Calu3 (cell line): ENCODE results near the gene KDSR. TPM values are rescaled to one million over a fixed set of nuclear protein-coding genes. Genes with fewer than 3 reads are reported as not detected.

Experiments
- BruUV-seq: library from RNA; stranded (reverse); fragments of 400-500 nt; replicated peaks from 2 replicates; lab custom pipeline; 2021; lab: Mats Ljungman, UMichigan
- CTCF ChIA-PET: fragments of 300-600 bp; sonication (Branson Sonifier 250); formaldehyde crosslinking; loops from one replicate; lab custom pipeline; 2022; ENCODE audit warnings: antibody characterized with exemption; lab: Charles Lee
- DNase-seq: peaks from one replicate; pipeline ENCODE4 v3.0.0; 2022
- H3K27ac Mint-ChIP-seq: one replicate; pipeline ENCODE4 v1.8.0; 2022; ENCODE audit warnings: mixed read lengths; ENCODE audit not compliant: unreplicated experiment
- H3K27me3 Mint-ChIP-seq: one replicate; pipeline ENCODE4 v1.8.0; 2022; ENCODE audit warnings: mixed read lengths; ENCODE audit not compliant: unreplicated experiment
- H3K36me3 Mint-ChIP-seq: one replicate; pipeline ENCODE4 v1.8.0; 2022; ENCODE audit warnings: mild to moderate bottlenecking, moderate library complexity, mixed read lengths; ENCODE audit not compliant: insufficient read depth, unreplicated experiment
- H3K4me1 Mint-ChIP-seq: one replicate; pipeline ENCODE4 v1.8.0; 2022; ENCODE audit warnings: mild to moderate bottlenecking, low read depth, mixed read lengths; ENCODE audit not compliant: unreplicated experiment
- H3K4me3 Mint-ChIP-seq: one replicate; pipeline ENCODE4 v1.8.0; 2022; ENCODE audit warnings: mild to moderate bottlenecking, low read depth, moderate library complexity, mixed read lengths; ENCODE audit not compliant: unreplicated experiment
- H3K9me3 Mint-ChIP-seq: one replicate; pipeline ENCODE4 v1.8.0; 2022; ENCODE audit warnings: low read depth, mixed read lengths; ENCODE audit not compliant: unreplicated experiment
- CTCF ChIP-seq: fragments of 200-600 bp; IDR thresholded peaks from one replicate; pipeline ENCODE4 v1.8.0; 2022; ENCODE audit warnings: antibody characterized with exemption; ENCODE audit not compliant: unreplicated experiment
- intact Hi-C: fragments of 100-400 bp; cut with micrococcal nuclease; formaldehyde crosslinking; loops from one replicate; pipeline ENCODE4 v1.10.0; 2022; ENCODE audit not compliant: unreplicated experiment
- total RNA-seq: library from RNA; stranded (reverse); gene quantifications from 2 replicates; pipeline ENCODE4 v1.2.3, GENCODE V29; 2022

The KDSR gene
- total RNA-seq, 1 experiment from 2014 or later = 53.3 TPM

- intact Hi-C loops = no loop called here
- H3K9me3 Mint-ChIP-seq = no peaks in the 10 kb centered on the region
- H3K36me3 Mint-ChIP-seq = peaks cover 21% of the 10 kb centered on the region
- CTCF ChIA-PET = no interaction called here
- no peak for DNase-seq
- no TSS peak for BruUV-seq
- no peaks in the 10 kb centered on the region for H3K27me3 Mint-ChIP-seq
- H3K4me1 Mint-ChIP-seq = no peaks in the 10 kb centered on the region
- no peak overlapping the region for H3K27ac Mint-ChIP-seq
- no peak for TF ChIP-seq CTCF
- no peak overlapping the region for H3K4me3 Mint-ChIP-seq
Measured at GRCh38 chr18:63387861-63388260, 20.9 kb upstream of the KDSR start.

GRCh38 chr18:63382843-63383242, 15.8 kb upstream of the KDSR start:
- TF ChIP-seq CTCF = no peak
- intact Hi-C loops = no loop called here

GRCh38 chr18:63379639-63379962, 12.6 kb upstream of the KDSR start:
- DNase-seq = no peak
- Mint-ChIP-seq H3K27ac (no peak overlapping the region), H3K9me3 (peaks cover 5% of the 10 kb centered on the region), H3K4me3 (no peak overlapping the region), H3K4me1 (peaks cover 17% of the 10 kb centered on the region), H3K27me3 (no peaks in the 10 kb centered on the region), H3K36me3 (peaks cover 6% of the 10 kb centered on the region)
- no peak for TF ChIP-seq CTCF
- intact Hi-C loops = no loop called here
- CTCF ChIA-PET = no interaction called here
- BruUV-seq = no TSS peak

More at GRCh38 chr18:63382843-63383242, 15.8 kb upstream of the KDSR start:
- CTCF ChIA-PET = no interaction called here
- no TSS peak for BruUV-seq
- peaks cover 6% of the 10 kb centered on the region for H3K36me3 Mint-ChIP-seq
- no peak overlapping the region for H3K27ac Mint-ChIP-seq
- H3K27me3 Mint-ChIP-seq = no peaks in the 10 kb centered on the region
- H3K9me3 Mint-ChIP-seq = no peaks in the 10 kb centered on the region
- peaks cover 17% of the 10 kb centered on the region for H3K4me1 Mint-ChIP-seq
- DNase-seq = no peak
- no peak overlapping the region for H3K4me3 Mint-ChIP-seq

GRCh38 chr18:63378919-63379638, 12.1 kb upstream of the KDSR start:
- no TSS peak for BruUV-seq
- Mint-ChIP-seq H3K27me3 (no peaks in the 10 kb centered on the region), H3K9me3 (peaks cover 5% of the 10 kb centered on the region), H3K27ac (no peak overlapping the region), H3K4me3 (no peak overlapping the region), H3K4me1 (peaks cover 17% of the 10 kb centered on the region), H3K36me3 (peaks cover 6% of the 10 kb centered on the region)
- no peak for DNase-seq
- CTCF ChIA-PET = no interaction called here
- TF ChIP-seq CTCF = no peak
- intact Hi-C loops = no loop called here
